Measurements from ENCODE around the gene PALD1.

- TF ChIP-seq, protein P1, sequence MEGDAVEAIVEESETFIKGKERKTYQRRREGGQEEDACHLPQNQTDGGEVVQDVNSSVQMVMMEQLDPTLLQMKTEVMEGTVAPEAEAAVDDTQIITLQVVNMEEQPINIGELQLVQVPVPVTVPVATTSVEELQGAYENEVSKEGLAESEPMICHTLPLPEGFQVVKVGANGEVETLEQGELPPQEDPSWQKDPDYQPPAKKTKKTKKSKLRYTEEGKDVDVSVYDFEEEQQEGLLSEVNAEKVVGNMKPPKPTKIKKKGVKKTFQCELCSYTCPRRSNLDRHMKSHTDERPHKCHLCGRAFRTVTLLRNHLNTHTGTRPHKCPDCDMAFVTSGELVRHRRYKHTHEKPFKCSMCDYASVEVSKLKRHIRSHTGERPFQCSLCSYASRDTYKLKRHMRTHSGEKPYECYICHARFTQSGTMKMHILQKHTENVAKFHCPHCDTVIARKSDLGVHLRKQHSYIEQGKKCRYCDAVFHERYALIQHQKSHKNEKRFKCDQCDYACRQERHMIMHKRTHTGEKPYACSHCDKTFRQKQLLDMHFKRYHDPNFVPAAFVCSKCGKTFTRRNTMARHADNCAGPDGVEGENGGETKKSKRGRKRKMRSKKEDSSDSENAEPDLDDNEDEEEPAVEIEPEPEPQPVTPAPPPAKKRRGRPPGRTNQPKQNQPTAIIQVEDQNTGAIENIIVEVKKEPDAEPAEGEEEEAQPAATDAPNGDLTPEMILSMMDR (conservative IDR thresholded peaks at IDR 0.05) = no peak
- no peak for TF ChIP-seq ZFX (IDR thresholded peaks at IDR 0.05)
These were observed 112.3 kb downstream of the PALD1 start for GRCh38 chr10:70590655-70591416.
